ENCODE measurements around the gene TWIST1. TPM values are rescaled to one million over a fixed set of nuclear protein-coding genes. Genes with fewer than 3 reads are reported as not detected.

TWIST1 gene
- 1 to 10 TPM in 1 of 3 donors, under 1 TPM in 1, not detected in 1; 0.36 to 1.3 TPM for total RNA-seq
- long read RNA-seq, donor 1, partial matches to known transcripts = 0 of 4 reads
- long read RNA-seq, donor 1, other reads (novel, unspliced or antisense) = 0 of 4 reads
- long read RNA-seq, donor 2 = 0 reads

GRCh38 chr7:19117091-19117869, at the start of gene TWIST1:
Gene TWIST1, minus strand, starts transcription at chr7:19117636. Its CDS starts 315 bp downstream, at chr7:19117321.
- Histone ChIP-seq H3K9me3 (no peaks in the 10 kb centered on the region), H3K4me1 (ENCODE audit: low read depth) (peaks cover 3% of the 10 kb centered on the region), H3K36me3 (ENCODE audit: low read depth) (no peaks in the 10 kb centered on the region), H3K4me3 (no peak within 1 kb of the TSS)
- DNase-seq (peak in 1 of 3 donors; percentile 57), ATAC-seq (peak; percentile 58)
- intact Hi-C loops (cut with DNase I, micrococcal nuclease) = no loop called here
- no peak for TF ChIP-seq CTCF (IDR thresholded peaks at IDR 0.05)

- Histone ChIP-seq H3K4me3 (no peak overlapping the region), H3K4me1 (ENCODE audit: low read depth) (no peaks in the 10 kb centered on the region), H3K9me3 (peaks cover 2% of the 10 kb centered on the region), H3K36me3 (ENCODE audit: low read depth) (no peaks in the 10 kb centered on the region)
- intact Hi-C loops (cut with DNase I, micrococcal nuclease) = no loop called here
- no peak for ATAC-seq
- no peak for TF ChIP-seq CTCF (IDR thresholded peaks at IDR 0.05)
- no peak for DNase-seq
Measured at GRCh38 chr7:19161671-19162070, 44.2 kb upstream of the TWIST1 start.

DNA sequence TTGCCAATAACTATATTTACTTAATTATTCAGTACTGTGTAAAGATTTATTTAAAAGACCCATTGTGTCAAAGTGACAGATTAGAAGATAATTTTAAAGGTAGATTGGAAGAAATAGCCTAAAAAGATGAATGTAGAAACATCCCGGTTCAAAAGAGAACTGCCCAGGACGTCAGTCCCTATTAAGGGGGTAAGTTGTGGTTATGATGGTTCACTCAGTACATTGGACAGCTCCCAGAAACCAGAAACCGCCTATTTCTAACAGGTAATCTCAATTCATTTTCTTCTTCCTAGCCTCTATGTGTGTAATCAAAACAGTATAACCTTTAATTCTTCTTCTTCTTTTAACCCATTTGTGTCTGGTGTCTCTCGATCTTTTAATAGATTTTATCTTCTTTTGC, 29.3 kb upstream of the TWIST1 start:
- Histone ChIP-seq H3K4me3 (no peak overlapping the region), H3K4me1 (ENCODE audit: low read depth) (no peaks in the 10 kb centered on the region), H3K9me3 (no peaks in the 10 kb centered on the region), H3K36me3 (ENCODE audit: low read depth) (no peaks in the 10 kb centered on the region)
- intact Hi-C loops (cut with DNase I, micrococcal nuclease) = no loop called here
- ATAC-seq (no peak), DNase-seq (no peak)
- TF ChIP-seq CTCF (IDR thresholded peaks at IDR 0.05) = no peak

DNA sequence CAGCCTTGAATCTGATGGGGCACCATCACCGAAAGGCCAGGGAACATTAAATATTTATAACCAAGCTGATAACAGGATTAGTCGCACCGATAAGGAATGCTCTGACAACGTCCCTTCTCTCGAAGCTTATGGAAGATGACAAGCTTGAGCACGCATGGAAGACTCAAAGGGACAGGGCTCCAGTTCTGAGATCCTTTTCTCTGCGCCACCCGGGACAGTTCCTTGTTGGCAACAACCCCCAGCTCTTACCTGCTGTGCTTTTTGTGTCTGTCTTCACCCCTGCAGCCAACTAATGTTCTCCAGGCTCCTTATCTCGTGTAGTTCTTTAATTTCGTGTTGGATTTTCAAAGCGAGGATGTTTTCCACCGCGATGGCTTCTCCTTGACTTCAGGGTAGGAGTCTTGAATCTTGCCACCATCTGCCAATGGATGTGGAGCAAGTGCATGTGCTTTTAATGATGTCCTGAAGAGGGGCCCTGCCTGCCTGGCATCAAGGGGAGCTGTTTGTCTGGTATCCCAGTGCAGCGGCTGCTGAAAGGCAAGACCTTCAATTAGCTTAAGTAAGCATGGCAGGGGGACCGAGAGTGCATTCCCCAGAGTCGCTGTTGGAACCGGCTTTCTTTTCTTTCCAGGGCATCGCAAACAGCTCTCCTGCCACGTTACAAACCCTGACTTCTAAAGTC, 28.1 kb upstream of the TWIST1 start:
- no peak for DNase-seq
- Histone ChIP-seq H3K36me3 (ENCODE audit: low read depth) (no peaks in the 10 kb centered on the region), H3K9me3 (no peaks in the 10 kb centered on the region), H3K4me3 (no peak overlapping the region), H3K4me1 (ENCODE audit: low read depth) (no peaks in the 10 kb centered on the region)
- no peak for ATAC-seq
- no peak for TF ChIP-seq CTCF (IDR thresholded peaks at IDR 0.05)
- intact Hi-C loops (cut with DNase I, micrococcal nuclease) = no loop called here

- Histone ChIP-seq H3K9me3 (no peaks in the 10 kb centered on the region), H3K36me3 (ENCODE audit: low read depth) (no peaks in the 10 kb centered on the region), H3K4me1 (ENCODE audit: low read depth) (no peaks in the 10 kb centered on the region), H3K4me3 (no peak within 1 kb of the TSS)
- TF ChIP-seq CTCF (IDR thresholded peaks at IDR 0.05) = no peak
- ATAC-seq = no peak
- intact Hi-C loops (cut with DNase I, micrococcal nuclease) = no loop called here
- DNase-seq = no peak
Measured at GRCh38 chr7:19144661-19145433, 27.4 kb upstream of the TWIST1 start, which contains the start of gene FERD3L. Gene FERD3L, minus strand, starts transcription at chr7:19145421. Its CDS starts 59 bp downstream, at chr7:19145362.
